ENCODE data around the gene OR2S2.
A peak's percentile ranks its signal among the peaks of the same experiment; 100 is the strongest.
"Not testable (repeated sequence)": the region's sequence is repeated elsewhere in the genome, so short reads cannot be mapped to it uniquely, and the experiment has no call there.

Gene OR2S2

DNA sequence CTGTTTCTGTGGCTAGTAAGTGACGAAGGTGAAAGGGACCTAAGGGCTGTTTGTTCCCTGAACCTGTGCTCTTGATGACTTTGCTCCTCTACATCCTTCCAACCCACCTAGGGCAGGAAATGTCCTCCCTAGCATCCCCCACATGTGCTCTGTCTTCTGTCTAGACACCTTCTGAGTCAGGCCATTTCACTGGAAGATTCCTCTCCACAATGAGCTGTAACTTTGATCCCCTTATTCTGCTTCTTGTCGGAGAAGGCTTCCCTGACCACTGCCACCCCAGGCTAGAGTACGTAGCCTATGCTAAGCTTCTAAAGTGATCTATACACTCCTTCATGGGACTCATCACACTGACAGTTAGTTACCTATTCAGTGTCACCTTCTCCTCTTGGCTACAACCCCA, 27.0 kb downstream of the OR2S2 start:
- no peak for DNase-seq

DNA sequence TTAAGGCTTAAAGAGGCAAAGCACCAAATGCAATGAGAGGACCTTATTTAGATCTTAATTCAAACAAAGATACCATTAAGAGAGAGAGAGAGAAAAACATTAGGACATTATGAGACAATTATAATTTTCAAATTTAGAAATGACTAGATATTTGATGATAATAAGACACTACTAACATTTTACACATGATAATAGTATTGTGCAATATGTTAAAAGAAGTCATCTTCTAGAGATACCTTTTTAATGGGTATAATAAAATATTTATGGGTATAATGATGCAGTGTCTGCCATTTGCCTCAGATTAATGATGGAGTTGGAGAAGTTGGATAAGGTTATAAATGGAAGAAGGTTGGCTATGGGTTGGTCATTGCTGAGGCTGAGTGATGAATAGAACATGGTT, 27.4 kb downstream of the OR2S2 start:
- no peak for DNase-seq

DNA sequence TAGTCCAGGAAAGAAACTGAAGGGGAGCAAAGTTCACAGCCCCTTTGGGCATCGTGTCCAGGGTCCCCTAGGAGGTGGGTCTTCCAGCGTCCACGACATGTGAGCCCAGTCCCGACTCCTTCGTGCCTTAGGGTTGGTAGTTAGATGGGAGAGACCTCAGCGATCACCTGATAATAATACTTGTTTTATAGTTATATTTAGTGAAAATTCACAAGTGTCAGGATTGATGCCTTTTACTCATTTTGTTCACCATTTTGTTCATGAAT, 28.6 kb downstream of the OR2S2 start:
- no peak for DNase-seq

DNA sequence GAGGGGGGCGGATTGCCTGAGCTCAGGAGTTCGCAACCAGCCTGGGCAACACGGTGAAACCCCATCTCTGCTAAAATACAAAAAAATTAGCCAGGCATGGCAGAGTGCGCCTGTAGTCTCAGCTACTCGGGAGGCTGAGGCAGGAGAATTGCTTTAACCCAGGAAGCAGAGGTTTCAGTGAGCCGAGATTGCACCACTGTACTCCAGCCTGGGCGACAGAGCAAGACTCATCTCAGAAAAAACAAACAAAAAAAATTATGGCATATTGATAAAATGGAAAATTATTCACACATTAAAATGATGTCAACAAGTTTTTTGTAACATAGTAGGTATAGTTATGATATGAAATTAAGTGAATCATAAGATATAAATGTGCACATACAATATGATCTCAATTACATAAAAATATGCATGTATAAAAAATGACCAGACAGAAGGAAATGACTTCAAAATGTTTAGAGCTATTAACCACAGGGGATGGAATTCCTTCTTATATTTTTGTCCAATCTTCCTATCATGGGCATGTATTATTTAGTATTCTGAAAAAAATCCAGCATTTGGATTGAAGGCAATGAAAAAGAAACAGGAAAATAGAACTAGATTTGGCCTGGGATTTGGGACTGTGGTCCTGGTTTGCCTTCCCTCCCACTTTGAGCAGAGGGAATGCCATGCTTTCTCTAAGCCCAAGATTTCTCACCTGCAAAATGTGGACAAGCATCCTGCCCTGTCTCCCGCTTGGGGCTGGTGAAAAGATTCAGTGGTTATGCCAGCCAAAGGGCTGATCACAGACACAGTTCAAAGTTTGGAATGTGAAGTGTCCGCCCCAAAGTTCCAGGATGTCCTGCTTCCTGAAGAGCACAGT, 29.1 kb downstream of the OR2S2 start:
- no peak for DNase-seq

DNA sequence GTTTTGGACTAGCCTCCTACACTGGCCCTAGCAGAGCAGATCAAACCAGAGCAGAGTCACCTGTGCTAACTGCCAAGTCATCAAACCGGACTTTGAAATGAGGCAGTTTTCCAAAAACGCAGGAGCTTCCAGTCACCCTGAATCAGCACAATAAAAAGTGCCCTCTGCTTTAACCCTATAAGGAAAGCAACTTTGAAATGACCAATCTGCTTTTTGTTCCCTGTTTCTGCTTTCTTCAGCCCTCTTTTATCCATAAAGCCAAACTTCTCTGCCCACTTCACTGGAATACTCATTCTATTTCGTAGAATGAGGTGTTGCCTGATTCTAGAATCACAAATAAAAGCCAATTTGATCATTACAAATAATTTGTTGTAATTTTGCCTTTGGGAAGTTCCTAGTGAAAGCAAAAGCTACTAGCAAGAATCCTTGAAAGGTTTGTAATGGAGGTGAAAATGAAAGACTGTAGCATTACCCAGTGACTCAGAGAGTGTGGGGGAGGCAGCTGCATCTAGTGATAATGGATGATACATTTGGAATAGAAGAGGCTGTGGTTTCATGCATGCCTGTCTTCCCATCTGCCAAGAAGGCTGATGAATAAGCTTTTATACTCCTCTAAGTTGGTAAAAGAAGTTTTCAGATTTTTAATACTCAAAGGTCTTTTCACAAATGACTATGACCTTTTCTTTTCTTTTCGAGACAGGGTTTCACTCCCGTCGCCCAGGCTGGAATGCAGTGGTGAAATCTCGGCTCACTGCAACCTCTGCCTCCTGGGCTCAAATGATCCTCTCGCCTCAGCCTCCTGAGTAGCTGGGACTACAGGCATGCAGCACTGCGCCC, 33.8 kb downstream of the OR2S2 start:
- peak; percentile 77 for DNase-seq

DNA sequence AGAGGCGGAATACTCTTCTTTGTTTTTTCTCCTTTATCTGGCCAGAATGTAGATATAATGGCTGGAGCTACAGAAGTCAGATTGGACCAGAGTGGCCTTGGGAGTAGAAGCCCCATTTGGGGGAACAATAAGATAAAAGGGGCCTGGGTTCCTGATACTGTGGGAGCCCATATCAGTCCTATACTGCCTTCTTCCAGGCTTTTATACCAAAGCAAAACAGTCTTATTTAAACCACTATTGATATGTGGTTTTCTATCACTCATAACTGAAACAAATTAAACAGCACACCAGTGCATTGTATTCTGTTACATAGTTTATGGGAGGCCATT, 34.4 kb downstream of the OR2S2 start:
- no peak for DNase-seq

DNA sequence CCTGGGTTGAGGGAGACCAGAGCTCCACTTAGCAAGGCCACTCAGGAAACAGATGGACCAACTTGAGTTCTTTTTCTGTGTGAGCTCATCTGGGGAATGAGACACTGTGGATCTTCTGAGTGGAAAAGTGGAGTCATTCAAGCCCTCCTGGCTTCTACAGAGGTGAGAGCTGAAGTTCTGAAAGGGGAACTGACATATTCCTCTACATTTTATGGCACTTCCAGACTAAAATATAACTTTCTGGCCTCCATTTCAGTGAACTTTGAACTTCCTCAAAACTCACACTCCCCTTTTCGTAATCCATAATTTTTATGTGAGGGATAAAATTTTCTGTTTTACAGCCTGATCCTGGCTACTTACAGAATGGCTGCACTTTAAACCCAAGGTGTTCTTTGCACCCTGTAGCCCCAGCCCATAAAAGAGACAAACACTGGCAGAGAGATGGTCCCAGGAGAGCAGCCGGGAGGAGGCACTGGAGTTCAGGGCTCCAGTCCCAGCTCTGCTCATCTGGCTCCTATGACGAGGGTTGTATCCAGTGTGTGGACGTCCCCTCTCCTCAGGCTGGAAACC, 37.8 kb downstream of the OR2S2 start:
- DNase-seq = no peak

DNA sequence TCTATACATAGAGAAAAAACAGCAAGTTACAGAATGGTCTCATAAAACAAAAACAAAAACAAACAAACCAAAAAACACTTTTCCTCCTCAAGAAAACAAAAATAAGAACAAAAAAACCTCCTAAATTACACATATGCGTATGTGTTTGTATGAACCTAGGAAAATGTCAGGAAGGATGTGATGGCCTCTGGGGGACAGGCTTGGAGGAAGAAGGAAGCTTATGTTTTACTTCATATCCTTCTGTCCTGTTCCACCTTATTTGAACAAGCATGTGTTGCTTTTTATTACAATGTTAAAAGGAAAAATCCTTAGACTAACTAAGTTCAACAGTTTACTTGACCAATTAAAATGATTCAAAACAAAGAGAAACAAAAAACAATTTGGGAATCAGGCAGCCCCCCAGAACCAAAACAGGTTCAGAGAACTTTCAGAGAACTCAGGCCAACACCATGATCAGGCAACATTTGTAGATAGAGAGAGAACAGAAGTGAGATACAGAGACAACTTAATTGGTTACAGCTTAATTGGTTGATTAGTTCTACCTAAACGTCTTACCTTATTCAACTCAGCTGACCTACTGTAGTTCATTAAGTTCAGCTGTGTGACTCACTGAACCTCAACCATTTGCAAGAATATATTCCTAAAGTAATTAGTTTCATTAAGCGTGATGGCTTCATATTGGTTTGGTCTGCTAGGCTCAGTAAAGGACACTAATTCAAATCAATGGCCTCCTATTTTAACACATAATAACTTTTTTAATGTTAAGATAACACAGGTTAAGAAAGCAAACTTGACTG, 38.5 kb downstream of the OR2S2 start:
- no peak for DNase-seq

DNA sequence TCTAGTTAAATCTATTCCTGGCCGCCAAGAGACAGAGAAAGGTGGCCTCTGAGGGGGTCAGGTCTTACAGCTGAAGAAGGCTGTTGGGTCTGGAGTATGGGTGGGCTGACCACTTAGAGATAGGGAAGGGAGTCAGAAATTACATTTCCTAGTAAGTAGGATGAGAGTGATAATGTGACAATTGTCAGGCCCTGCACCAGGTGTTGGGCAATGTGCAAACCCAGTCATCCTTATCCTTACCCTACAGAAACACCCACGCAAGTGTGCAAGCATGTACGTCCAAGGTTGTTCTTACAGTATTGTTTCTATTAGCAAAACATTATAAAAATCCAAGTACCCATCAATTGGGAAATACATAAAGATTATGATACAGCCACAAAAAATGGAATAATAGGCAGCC, 39.2 kb downstream of the OR2S2 start:
- DNase-seq = no peak

DNA sequence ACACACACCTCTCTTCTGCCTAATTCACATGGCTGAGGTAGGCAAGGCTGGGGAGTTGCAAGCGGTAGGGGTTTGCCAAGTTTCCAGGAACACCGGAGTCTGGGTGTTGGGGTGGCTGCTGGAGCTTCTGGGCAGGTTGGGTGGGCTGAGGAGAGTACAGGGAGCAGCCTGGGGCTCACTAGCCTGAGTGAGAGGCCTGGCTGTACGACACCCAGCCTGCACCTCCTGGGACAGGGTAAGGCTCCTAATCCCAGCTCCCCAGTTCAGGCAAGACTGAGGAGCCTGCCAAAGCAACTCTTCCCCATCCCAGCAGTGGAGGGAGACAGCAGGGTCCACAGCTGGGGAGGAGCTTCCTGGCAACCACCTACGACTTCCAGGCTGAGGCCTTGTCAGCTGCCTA, 40.7 kb downstream of the OR2S2 start:
- no peak for DNase-seq

DNA sequence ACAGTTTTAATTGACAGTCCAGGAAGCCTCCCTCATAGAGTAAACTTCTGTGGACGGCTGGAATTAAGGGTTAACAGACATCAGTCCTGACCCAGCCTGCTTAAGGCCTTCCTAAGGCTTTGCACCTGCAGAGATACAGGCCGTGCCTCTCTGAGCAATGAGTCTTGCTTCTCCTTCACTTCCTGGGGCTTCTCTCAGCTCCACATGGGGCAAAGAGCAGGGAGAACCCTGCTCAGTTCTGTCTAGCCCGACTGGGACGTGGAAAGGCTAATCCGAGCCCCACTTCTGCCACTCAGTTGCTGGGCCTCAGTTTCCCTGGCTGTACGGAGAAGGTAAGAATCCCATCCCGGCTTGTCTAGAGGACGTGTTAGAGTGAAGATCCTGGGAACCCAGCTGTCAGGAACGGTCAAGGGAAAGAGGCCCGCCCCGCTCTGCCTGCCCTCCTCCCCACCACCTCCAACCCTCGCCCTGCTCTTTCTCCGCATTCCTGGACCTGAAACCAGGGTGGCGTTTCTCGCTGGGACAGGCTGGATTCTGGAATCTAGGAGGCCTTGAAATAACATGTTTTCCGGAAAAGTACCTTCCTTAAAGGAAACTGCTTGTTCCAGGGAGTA, 42.2 kb downstream of the OR2S2 start:
- no peak for DNase-seq

DNA sequence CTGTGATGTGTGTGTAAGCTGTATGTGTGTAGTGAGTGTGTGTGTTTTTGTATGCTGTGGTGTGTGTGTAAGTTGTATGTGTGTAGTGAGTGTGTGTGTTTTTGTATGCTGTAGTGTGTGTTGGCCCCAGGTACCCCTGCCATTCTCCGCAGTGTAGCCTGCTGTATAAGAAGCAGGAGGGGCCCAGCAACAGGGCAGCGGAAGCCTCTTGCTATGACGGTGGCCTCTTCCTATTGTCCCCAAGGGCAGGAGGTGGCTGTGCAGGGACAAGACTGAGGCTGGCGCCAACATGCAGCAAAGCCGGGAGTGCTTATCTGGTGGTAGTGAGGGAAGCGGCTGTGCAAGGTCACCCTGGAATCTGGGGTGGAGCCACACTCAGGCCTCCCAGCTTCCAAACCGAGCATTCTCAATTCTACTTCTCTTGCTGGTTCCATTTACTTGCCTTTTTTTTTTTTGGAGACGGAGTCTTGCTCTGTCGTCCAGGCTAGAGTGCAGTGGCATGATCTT, 43.6 kb downstream of the OR2S2 start:
- DNase-seq = no peak

DNA sequence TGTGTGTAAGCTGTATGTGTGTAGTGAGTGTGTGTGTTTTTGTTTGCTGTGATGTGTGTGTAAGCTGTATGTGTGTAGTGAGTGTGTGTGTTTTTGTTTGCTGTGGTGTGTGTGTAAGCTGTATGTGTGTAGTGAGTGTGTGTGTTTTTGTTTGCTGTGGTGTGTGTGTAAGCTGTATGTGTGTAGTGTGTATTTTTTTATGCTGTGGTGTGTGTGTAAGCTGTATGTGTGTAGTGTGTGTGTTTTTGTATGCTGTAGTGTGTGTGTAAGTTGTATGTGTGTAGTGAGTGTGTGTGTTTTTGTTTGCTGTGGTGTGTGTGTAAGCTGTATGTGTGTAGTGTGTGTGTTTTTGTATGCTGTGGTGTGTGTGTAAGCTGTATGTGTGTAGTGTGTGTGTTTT, 44.5 kb downstream of the OR2S2 start:
- not testable (repeated sequence) for DNase-seq

DNA sequence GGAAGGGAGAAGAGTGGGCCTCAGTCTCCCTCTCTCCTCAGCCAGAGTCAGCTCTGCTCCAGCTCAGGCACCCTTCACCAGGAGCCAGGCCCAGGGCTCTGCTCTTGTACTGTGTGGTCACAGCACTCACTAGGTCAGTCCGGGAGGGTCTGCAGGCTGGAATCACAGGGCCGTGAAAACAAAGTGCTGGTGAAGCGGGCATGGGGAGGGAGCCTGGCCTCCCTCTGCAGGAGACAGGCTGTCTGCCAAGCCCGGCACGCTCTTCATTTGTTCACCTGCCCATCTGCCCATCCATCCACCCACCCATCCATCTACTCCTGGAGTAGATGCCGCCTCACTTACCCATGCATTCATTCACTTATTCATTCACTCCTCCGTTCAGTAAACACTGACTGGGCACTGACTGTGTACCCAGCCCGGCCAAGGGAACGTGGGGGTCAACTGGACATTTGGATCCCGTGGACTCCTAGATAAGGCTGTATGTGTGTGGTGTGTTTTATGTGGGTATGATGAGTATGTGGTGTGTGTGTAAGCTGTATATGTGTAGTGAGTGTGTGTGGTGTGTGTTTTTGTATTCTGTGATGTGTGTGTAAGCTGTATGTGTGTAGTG, 45.1 kb downstream of the OR2S2 start:
- no peak for DNase-seq

DNA sequence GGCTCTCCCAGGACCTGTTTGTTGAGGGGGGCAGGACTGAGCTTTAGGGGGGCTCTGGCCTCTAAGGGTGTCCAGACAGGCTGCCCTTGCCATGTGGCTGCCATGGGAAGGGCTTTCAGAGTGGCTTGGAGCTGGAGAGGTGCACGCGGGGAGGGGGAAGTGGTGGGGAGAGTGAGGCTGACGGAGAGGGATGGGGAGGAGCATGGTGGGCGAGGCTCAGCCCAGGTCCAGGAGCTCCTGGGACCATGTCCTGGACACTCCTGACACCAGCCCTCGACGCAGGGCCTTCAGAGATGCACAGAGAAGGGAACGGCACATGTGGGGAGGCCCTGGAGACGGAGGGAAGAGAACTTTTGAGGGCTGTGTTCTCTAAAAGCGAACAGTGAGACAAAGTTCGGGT, 46.3 kb downstream of the OR2S2 start:
- no peak for DNase-seq

DNA sequence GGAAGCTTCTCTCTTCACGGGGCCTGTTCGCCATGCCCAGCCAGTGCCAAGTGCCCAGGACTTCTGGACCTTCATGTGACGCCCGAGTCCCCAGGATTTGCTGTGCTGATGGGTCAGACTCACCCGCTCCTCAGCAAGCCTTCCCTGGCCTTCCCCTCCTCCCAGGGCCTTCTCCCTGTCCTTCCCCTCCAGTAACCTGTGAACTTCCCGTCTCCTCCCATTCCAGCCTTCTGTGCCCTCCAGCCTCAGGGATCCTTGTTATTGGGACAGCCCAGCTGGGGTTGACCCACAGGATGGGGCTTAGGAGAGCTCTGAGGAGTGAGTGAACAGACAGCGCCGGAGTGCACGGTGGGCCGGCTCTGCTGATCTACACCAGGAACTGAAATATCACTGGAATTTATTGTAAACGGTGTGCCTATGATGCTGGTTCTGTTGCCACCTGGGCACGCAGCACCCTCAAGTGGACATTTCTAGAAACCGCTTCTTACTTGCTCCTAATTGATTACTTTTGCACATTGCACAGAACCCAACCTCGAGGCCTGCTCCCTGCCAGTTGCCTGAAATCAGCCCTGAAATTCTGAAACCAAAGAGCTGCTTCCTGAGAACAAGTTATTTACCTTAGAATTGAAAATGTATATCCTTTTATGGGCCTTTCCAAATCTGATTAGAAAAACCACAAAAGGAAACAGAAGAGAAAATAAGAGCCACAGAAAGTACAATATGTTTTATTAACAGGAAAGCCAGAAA, 47.2 kb downstream of the OR2S2 start:
- peak; percentile 25 for DNase-seq

DNA sequence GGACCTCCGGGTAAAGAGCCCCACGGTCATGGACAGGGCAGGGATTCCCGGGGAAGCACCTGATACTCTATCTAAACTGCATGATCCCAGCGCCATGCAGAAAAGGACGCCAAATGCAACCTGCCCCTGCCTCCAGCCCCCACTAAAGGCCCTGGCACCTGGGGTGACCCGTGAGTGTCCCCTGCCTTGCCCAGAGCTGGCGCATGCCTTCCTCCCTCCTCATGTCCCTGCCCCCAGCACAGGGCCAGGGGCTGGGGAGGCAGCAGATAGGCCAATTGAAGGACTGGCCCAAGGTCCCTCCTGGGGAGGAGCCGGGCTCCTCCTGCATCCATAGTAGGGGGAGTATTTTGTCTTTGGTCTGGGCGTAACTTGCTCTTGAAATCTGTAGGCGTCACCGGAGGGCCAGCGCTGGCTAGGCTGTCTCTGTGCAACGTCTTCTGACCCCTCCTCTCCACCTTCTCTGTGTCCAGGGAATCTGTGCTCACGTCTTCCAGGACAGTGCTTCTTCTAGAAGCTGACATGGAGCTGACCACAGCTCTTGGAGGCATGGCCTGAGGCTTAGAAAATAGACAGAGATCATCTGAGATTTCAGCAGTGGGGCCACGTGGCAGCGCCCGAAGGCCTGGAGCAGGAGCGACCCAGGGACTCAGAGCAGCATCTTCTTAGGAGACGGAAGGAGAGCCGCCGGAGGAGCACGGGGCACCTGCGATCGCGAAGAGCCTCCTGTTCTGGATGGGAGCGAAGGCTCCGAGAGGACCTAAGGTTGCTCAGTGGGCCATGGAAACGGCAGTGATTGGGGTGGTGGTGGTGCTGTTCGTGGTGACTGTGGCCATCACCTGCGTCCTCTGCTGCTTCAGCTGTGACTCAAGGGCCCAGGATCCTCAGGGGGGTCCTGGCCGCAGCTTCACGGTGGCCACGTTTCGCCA, 48.0 kb downstream of the OR2S2 start:
- DNase-seq = no peak

DNA sequence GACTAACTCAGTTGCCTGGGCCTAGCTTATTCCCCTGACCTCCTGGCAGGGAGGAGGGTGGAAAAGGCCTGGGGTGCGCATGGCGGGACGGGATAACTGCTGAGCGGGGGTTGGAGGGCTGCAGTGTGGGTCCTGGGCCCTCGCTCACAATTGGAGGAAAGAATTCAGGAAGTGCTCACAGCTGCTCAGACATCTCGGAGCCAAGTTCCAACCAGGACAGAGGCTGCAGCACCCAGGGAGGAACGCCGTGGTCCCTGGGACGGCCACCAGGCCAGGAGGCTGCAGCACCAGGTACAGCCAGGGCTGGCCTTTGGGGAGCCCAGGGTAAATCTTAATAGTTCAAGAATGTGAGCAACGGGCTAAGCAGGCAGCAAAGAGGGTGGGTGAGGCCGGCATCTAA, 48.7 kb downstream of the OR2S2 start, which contains the start of gene SPAAR:
Gene SPAAR, plus strand, starts transcription at position 217 of the 400 bp plus-strand sequence. CDS start 974 bp downstream, outside the sequence.
- no peak for DNase-seq

DNA sequence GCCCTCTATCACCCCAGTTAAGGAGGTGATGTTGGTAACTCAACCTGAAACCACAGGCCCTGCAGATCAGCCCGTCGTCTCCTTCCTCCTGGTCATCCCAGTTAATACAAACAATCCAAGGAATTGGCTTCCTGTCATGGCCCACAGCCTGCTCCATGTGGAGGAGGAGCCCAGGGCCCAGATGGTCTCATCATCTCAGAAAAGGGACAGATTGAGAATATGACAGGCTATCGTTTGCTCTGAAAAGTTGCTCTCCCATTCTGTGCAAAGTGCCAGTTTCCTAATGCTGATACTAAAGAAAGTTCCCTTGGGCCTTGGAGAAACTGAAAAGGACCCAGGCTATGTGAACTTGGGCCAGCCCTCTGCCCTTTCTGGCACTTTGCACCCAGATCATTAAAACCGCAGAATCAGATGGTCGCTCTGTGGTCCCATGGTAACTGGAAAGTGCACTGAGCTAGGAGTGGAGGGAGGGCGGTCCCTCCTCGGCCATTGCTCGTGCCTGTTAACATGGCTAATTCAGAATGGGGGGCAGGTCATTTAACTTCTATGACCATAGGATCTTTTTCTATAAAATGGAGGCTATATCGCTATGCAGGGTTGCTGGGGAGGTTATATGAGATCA, 49.3 kb downstream of the OR2S2 start:
- DNase-seq = no peak

Data from DMS79 treated with DMSO at 0.1 percent for 48 hours (cell line).